Gastrocnemius medialis (tissue), 4 donors: ENCODE results near the gene DIP2C. TPM values are rescaled to one million over a fixed set of nuclear protein-coding genes. Genes with fewer than 3 reads are reported as not detected.

Experiments
- ATAC-seq, 2 donors: fragments of 150-250 bp; one replicate each; pipeline ENCODE4 v1.9.1; 2016
- DNase-seq, 2 donors: peaks; one replicate each; pipeline ENCODE4 v3.0.0-alpha.2; 2019
- H3K27ac ChIP-seq, 4 donors: fragments of 200-600 bp; sonication (generic); 1 replicate in 1 of 4; 2 replicates in 3 of 4; pipeline ENCODE4 v1.5.1; 2016 to 2018; ENCODE audit warnings: mild to moderate bottlenecking in 2 of 4, moderate library complexity in 1 of 4
- H3K27me3 ChIP-seq, 3 donors: fragments of 200-600 bp; sonication (generic) in 2 of 3; 1 replicate in 1 of 3; 2 replicates in 2 of 3; pipeline versions ENCODE4 v1.5.1 to v1.6.0; 2016 to 2019; ENCODE audit warnings: mild to moderate bottlenecking in 1 of 3, moderate library complexity in 1 of 3
- H3K36me3 ChIP-seq, 2 donors: fragments of 200-600 bp; sonication (generic) in 1 of 2; one replicate each; pipeline ENCODE4 v1.5.1; 2017 to 2018
- H3K4me1 ChIP-seq, 2 donors: fragments of 200-600 bp; sonication (generic) in 1 of 2; one replicate each; pipeline ENCODE4 v1.5.1; 2016 to 2017; ENCODE audit warnings: mild to moderate bottlenecking in 2 of 2
- H3K4me3 ChIP-seq, 4 donors: fragments of 200-600 bp; sonication (generic) in 3 of 4; 1 replicate in 1 of 4; 2 replicates in 3 of 4; pipeline ENCODE4 v1.5.1; 2016 to 2019; ENCODE audit warnings: mild to moderate bottlenecking in 2 of 4
- H3K9me3 ChIP-seq, 3 donors: fragments of 200-600 bp; sonication (generic) in 2 of 3; 1 replicate in 1 of 3; 2 replicates in 2 of 3; pipeline ENCODE4 v1.5.1; 2016 to 2019
- POLR2A ChIP-seq, 2 donors: fragments of 450-650 bp; IDR thresholded peaks; one replicate each; pipeline ENCODE4 v1.6.1; 2017; ENCODE audit warnings: antibody characterized with exemption in 2 of 2, mild to moderate bottlenecking in 2 of 2, moderate library complexity in 2 of 2
- in situ Hi-C, 4 donors: fragments of 200-750 bp; cut with MboI; loops; one replicate each; pipeline versions ENCODE4 v1.15.0 to v1.8.0; 2017; ENCODE audit warnings: low sequenced_read_pairs in 4 of 4
- intact Hi-C: fragments of 100-400 bp; cut with DNase I; formaldehyde crosslinking; loops from one replicate; pipeline ENCODE4 v1.15.1; 2023; ENCODE audit warnings: low total_unique reads
- microRNA-seq, 2 donors: library from miRNA; unstranded; fragments of <30 nt; microRNA quantifications; one replicate each; pipeline ENCODE4, GENCODE V29; 2016; ENCODE audit warnings: borderline replicate concordance in 2 of 2
- total RNA-seq, 4 donors: library from RNA; depleted of rRNA; stranded (reverse); fragments of >200 nt; gene quantifications; one replicate each; pipeline versions ENCODE4 v1.1.0 to v1.2.3, GENCODE V29; 2016
- TF ChIP-seq, protein P1 (sequence below), 5 experiments: fragments of 450-650 bp in 3 of 5; fragments of 200-600 bp in 2 of 5; sonication (generic) in 2 of 5; IDR thresholded peaks in 4 of 5; conservative IDR thresholded peaks in 1 of 5; 1 replicate in 4 of 5; 2 replicates in 1 of 5; pipeline ENCODE4 v1.5.1; 2016 to 2019; ENCODE audit warnings: antibody characterized with exemption in 5 of 5, mild to moderate bottlenecking in 3 of 5, moderate library complexity in 3 of 5

Gene DIP2C
- total RNA-seq, 4 donors from 2014 or later: 19.1 to 60.0 (median 30.2) TPM

DNA sequence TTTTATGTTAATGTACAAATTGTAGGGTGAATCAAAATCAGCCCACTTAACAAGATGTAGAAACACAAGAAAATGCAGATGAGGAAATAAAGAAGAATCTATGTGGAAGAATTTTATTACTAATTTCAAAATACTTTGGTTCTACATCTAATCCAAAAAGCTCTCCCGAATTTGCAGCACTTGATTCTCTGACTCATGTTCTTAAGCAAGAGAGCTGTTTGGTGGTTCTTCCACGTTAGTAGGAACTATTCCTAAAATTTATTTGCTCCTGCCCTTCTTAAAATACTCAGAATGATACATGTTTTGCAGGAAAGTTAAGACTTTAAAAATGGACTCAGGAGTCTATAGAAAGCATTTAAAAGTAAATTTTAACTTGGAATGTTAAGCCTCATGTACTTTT lies 462.5 kb downstream of the DIP2C start:
- Histone ChIP-seq H3K36me3 (no peaks in the 10 kb centered on the region), H3K27ac (no peak overlapping the region), H3K4me3 (no peak overlapping the region), H3K9me3 (no peaks in the 10 kb centered on the region), H3K4me1 (no peaks in the 10 kb centered on the region), H3K27me3 (no peaks in the 10 kb centered on the region)
- no peak for ATAC-seq
- in situ Hi-C loops: no loop called here
- DNase-seq: no peak
- intact Hi-C loops: no loop called here
- TF ChIP-seq POLR2A (IDR thresholded peaks at IDR 0.05): no peak
- TF ChIP-seq, protein P1, sequence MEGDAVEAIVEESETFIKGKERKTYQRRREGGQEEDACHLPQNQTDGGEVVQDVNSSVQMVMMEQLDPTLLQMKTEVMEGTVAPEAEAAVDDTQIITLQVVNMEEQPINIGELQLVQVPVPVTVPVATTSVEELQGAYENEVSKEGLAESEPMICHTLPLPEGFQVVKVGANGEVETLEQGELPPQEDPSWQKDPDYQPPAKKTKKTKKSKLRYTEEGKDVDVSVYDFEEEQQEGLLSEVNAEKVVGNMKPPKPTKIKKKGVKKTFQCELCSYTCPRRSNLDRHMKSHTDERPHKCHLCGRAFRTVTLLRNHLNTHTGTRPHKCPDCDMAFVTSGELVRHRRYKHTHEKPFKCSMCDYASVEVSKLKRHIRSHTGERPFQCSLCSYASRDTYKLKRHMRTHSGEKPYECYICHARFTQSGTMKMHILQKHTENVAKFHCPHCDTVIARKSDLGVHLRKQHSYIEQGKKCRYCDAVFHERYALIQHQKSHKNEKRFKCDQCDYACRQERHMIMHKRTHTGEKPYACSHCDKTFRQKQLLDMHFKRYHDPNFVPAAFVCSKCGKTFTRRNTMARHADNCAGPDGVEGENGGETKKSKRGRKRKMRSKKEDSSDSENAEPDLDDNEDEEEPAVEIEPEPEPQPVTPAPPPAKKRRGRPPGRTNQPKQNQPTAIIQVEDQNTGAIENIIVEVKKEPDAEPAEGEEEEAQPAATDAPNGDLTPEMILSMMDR (IDR thresholded peaks at IDR 0.05 in 4 of 5, conservative IDR thresholded peaks at IDR 0.05 in 1 of 5): no peak

DNA sequence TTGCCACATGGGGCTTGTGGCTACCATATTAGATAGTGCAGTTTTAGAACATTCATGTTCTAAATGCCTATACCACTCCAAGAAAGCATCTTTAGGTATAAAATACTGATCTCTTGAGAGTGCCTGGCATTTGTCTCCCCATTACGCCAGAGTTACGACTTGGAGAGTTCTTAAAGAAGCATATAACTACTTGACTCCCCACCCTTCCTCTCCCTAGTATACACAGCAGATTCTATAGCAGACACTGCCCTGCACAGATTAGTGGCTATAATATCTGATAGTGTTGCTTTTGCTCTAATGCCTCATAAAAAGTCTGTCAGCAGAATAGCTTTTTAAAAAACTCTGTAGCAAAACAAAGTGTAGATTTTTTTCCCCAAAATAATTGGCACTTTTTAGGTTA lies 463.4 kb downstream of the DIP2C start:
- TF ChIP-seq, protein P1 (IDR thresholded peaks at IDR 0.05 in 4 of 5, conservative IDR thresholded peaks at IDR 0.05 in 1 of 5): no peak
- no peak for TF ChIP-seq POLR2A (IDR thresholded peaks at IDR 0.05)
- intact Hi-C loops: no loop called here

DNA sequence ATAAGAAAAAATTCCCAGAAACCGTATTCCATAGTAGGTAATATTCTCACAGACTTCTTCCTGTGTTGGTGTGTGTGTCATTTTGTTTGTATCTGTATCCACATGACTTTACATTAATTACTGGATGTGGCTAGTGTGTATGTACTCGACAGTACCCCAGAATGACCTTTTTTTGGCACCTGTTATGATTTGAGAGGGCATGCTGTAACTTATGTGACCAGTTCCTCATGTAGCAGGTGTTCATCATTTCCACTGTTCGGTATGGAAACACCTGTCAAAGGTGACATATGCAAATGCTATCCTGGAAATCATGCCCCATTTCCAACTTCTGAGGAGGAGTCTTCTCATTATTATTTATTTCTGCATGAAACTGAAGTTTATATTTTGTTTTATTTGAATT lies 464.9 kb downstream of the DIP2C start:
- Histone ChIP-seq H3K27ac (no peak overlapping the region), H3K36me3 (no peaks in the 10 kb centered on the region), H3K27me3 (no peaks in the 10 kb centered on the region), H3K4me3 (no peak overlapping the region), H3K9me3 (no peaks in the 10 kb centered on the region), H3K4me1 (no peaks in the 10 kb centered on the region)
- no peak for DNase-seq
- no peak for ATAC-seq
- intact Hi-C loops: no loop called here
- in situ Hi-C loops: no loop called here
- TF ChIP-seq POLR2A (IDR thresholded peaks at IDR 0.05): no peak
- TF ChIP-seq, protein P1 (IDR thresholded peaks at IDR 0.05 in 4 of 5, conservative IDR thresholded peaks at IDR 0.05 in 1 of 5): no peak

More for the DNA sequence above, 463.4 kb downstream of the DIP2C start:
- H3K27me3 ChIP-seq: no peaks in the 10 kb centered on the region
- DNase-seq: no peak
- in situ Hi-C loops: no loop called here
- H3K27ac ChIP-seq: no peak overlapping the region
- H3K4me3 ChIP-seq: no peak overlapping the region
- ATAC-seq: no peak
- no peaks in the 10 kb centered on the region for H3K9me3 ChIP-seq
- no peaks in the 10 kb centered on the region for H3K4me1 ChIP-seq
- H3K36me3 ChIP-seq: no peaks in the 10 kb centered on the region

Small RNA genes lying within 50 kb of the gene (microRNA-seq; reads per million reads assigned to microRNA genes)
- 1.2 to 4.3 reads per million in 2 donors for gene MIR5699

Other genes with a start within 250 kb of the DIP2C start
- 10 to 100 TPM; 29.7 to 45.6 (median 40.0) TPM for gene LARP4B, start 242.0 kb upstream of the DIP2C start, total RNA-seq